CD4-positive, alpha-beta memory T cell (primary cell): ENCODE results near the gene ITIH3. TPM values are rescaled to one million over a fixed set of nuclear protein-coding genes. Genes with fewer than 3 reads are reported as not detected.

Experiments
- microRNA-seq: library from miRNA; unstranded; fragments of <30 nt; microRNA quantifications from one replicate; pipeline ENCODE4 v1.2.0, GENCODE V29; 2021; ENCODE audit warnings: borderline replicate concordance, borderline number of aligned reads, borderline microRNAs expressed, mixed read lengths
- polyA plus RNA-seq, 2 donors: library from polyadenylated mRNA; unstranded; fragments of 300-500 nt; fragmentation: Illumina TruSeq; gene quantifications; one replicate each; pipeline ENCODE4 v1.2.3, GENCODE V29; 2021
- total RNA-seq, 2 experiments: library from RNA; stranded (reverse); gene quantifications; one replicate each; pipeline ENCODE4 v1.2.3, GENCODE V29; 2021

Gene ITIH3
- total and polyA plus RNA-seq, 4 experiments from 2014 or later = not detected

Small RNA genes within 50 kb of the gene (microRNA-seq; reads per million reads assigned to microRNA genes)
- gene MIR8064 = not detected

Other genes with a start within 250 kb of the ITIH3 start
- gene PBRM1, start 108.9 kb upstream of the ITIH3 start, total RNA-seq = 10 to 100 TPM; 74.2 to 78.5 TPM
- 10 to 100 TPM; 67.9 to 91.6 TPM for gene PBRM1, start 108.9 kb upstream of the ITIH3 start, polyA plus RNA-seq
- 10 to 100 TPM; 80.3 to 88.4 TPM for gene GNL3, start 108.8 kb upstream of the ITIH3 start, total RNA-seq
- 10 to 100 TPM; 47.9 to 70.1 TPM for gene GNL3, start 108.8 kb upstream of the ITIH3 start, polyA plus RNA-seq
- 10 to 100 TPM; 49.7 to 49.9 TPM for gene GLT8D1, start 89.0 kb upstream of the ITIH3 start, total RNA-seq
- 10 to 100 TPM; 61.1 to 68.8 TPM for gene GLT8D1, start 89.0 kb upstream of the ITIH3 start, polyA plus RNA-seq
- 10 to 100 TPM; 90.5 to 94.7 TPM for gene SPCS1, start 88.7 kb upstream of the ITIH3 start, total RNA-seq
- 100 to 1,000 TPM; 315 to 331 TPM for gene SPCS1, start 88.7 kb upstream of the ITIH3 start, polyA plus RNA-seq
- gene NEK4, start 23.9 kb upstream of the ITIH3 start, total RNA-seq = 10 to 100 TPM; 26.8 to 27.9 TPM
- 10 to 100 TPM in 1 of 2 donors, 1 to 10 TPM in 1; 7.0 to 12.9 TPM for gene NEK4, start 23.9 kb upstream of the ITIH3 start, polyA plus RNA-seq
- not detected for gene ITIH1, start 17.2 kb upstream of the ITIH3 start, total RNA-seq
- not detected for gene ITIH1, start 17.2 kb upstream of the ITIH3 start, polyA plus RNA-seq
- gene ITIH4, start 35.9 kb downstream of the ITIH3 start, total RNA-seq = 10 to 100 TPM; 50.5 to 50.7 TPM
- gene ITIH4, start 35.9 kb downstream of the ITIH3 start, polyA plus RNA-seq = 1 to 10 TPM in 1 of 2 donors, under 1 TPM in 1; 0.07 to 1.6 TPM
- 1 to 10 TPM; 1.6 to 3.3 TPM for gene MUSTN1, start 40.2 kb downstream of the ITIH3 start, total RNA-seq
- gene MUSTN1, start 40.2 kb downstream of the ITIH3 start, polyA plus RNA-seq = not detected
- 10 to 100 TPM; 54.9 to 58.6 TPM for gene STIMATE, start 102.8 kb downstream of the ITIH3 start, total RNA-seq
- gene STIMATE, start 102.8 kb downstream of the ITIH3 start, polyA plus RNA-seq = 1 to 10 TPM; 7.7 to 9.0 TPM